Muscle of leg (tissue), 9 donors: ENCODE results near the gene AGTPBP1. TPM values are rescaled to one million over a fixed set of nuclear protein-coding genes. Genes with fewer than 3 reads are reported as not detected.

Experiments used
- polyA plus RNA-seq, 8 donors: library from polyadenylated mRNA; unstranded; fragments of 120-200 nt; gene quantifications; one replicate each; pipeline versions ENCODE4 v1.2.1 to v1.2.3, GENCODE V29; 2013; ENCODE audit warnings: inconsistent platforms in 1 of 8, low replicate concordance in 1 of 8; ENCODE audit not compliant: insufficient read length in 8 of 8, insufficient read depth in 1 of 8
- total RNA-seq: library from RNA; stranded (reverse); fragments of 120-200 nt; gene quantifications from one replicate; pipeline ENCODE4 v1.2.4, GENCODE V29; 2013

Gene AGTPBP1
- total and polyA plus RNA-seq, 9 donors, result 9.6 to 21.2 (median 12.2) TPM

Other genes with a start within 250 kb of the AGTPBP1 start
- 21.9 TPM for gene NAA35, start 199.2 kb upstream of the AGTPBP1 start, total RNA-seq
- gene NAA35, start 199.2 kb upstream of the AGTPBP1 start, polyA plus RNA-seq, result 10 to 100 TPM; 13.7 to 22.0 (median 19.1) TPM